ENCODE data around the gene ZBTB47.

DNA sequence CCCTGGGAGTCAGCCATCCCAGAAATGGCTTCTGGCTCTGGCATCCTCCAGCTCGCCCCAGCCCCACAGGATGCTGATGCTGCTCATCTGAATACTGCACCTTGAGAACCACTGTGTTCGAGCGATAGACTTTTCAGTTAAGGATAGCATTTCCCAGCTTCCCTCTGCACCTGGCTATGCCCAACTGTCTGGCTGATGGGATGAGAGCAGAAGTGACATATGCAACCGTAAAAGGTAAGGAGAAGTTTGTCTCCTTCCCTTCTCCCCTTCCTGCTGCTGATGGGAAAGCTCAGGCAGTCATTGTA lies 58.8 kb downstream of the ZBTB47 start:
- TF ChIP-seq, protein P1, sequence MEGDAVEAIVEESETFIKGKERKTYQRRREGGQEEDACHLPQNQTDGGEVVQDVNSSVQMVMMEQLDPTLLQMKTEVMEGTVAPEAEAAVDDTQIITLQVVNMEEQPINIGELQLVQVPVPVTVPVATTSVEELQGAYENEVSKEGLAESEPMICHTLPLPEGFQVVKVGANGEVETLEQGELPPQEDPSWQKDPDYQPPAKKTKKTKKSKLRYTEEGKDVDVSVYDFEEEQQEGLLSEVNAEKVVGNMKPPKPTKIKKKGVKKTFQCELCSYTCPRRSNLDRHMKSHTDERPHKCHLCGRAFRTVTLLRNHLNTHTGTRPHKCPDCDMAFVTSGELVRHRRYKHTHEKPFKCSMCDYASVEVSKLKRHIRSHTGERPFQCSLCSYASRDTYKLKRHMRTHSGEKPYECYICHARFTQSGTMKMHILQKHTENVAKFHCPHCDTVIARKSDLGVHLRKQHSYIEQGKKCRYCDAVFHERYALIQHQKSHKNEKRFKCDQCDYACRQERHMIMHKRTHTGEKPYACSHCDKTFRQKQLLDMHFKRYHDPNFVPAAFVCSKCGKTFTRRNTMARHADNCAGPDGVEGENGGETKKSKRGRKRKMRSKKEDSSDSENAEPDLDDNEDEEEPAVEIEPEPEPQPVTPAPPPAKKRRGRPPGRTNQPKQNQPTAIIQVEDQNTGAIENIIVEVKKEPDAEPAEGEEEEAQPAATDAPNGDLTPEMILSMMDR (IDR thresholded peaks at IDR 0.05): no peak
- TF ChIP-seq POLR2A (IDR thresholded peaks at IDR 0.05): no peak
- TF ChIP-seq POLR2AphosphoS5 (IDR thresholded peaks at IDR 0.05): no peak
